NT2/D1 (cell line): ENCODE measurements around the gene ACTN2.

Experiments used
- DNase-seq: peaks from one replicate; pipeline ENCODE4 v3.0.0-alpha.2; 2011; ENCODE audit warnings: low read depth, low spot score
- H3K27me3 ChIP-seq: 2 replicates; pipeline ENCODE4 v1.6.0; 2011; ENCODE audit warnings: mild to moderate bottlenecking; ENCODE audit not compliant: insufficient read length, insufficient read depth
- H3K36me3 ChIP-seq: 2 replicates; pipeline ENCODE4 v1.6.1; 2011; ENCODE audit warnings: mild to moderate bottlenecking, low read length, mixed read lengths; ENCODE audit not compliant: insufficient read depth, insufficient read length
- H3K4me1 ChIP-seq: 2 replicates; pipeline ENCODE4 v1.5.1; 2011; ENCODE audit not compliant: insufficient read depth, insufficient read length
- H3K4me3 ChIP-seq: 2 replicates; pipeline ENCODE4 v1.5.1; 2011; ENCODE audit warnings: low read depth; ENCODE audit not compliant: insufficient read length
- H3K9ac ChIP-seq: 2 replicates; pipeline ENCODE4 v1.6.0; 2011; ENCODE audit warnings: low read depth; ENCODE audit not compliant: insufficient read length
- H3K9me3 ChIP-seq: 2 replicates; pipeline ENCODE4 v1.5.1; 2011; ENCODE audit warnings: mild to moderate bottlenecking, low read length; ENCODE audit not compliant: insufficient read depth
- SUZ12 ChIP-seq: IDR thresholded peaks from 2 replicates; pipeline ENCODE4 v1.6.1; 2011; ENCODE audit not compliant: insufficient read length, insufficient read depth; ENCODE audit errors: extremely low read depth
- YY1 ChIP-seq: IDR thresholded peaks from 2 replicates; pipeline ENCODE4 v1.6.1; 2011; ENCODE audit not compliant: insufficient read length, insufficient read depth
- ZNF274 ChIP-seq: IDR thresholded peaks from 2 replicates; pipeline ENCODE4 v1.6.1; 2011; ENCODE audit warnings: mild to moderate bottlenecking, low read depth, low read length

Gene ACTN2

GRCh38 chr1:236692128-236692527 lies 5.8 kb downstream of the ACTN2 start:
- no peaks in the 10 kb centered on the region for H3K9me3 ChIP-seq
- no peak overlapping the region for H3K4me3 ChIP-seq
- H3K27me3 ChIP-seq = peaks cover 6% of the 10 kb centered on the region
- no peak overlapping the region for H3K9ac ChIP-seq
- no peaks in the 10 kb centered on the region for H3K4me1 ChIP-seq
- no peak for TF ChIP-seq YY1
- TF ChIP-seq ZNF274 = no peak
- no peak for TF ChIP-seq SUZ12
- H3K36me3 ChIP-seq = no peaks in the 10 kb centered on the region
- no peak for DNase-seq

GRCh38 chr1:236692742-236693141 lies 6.4 kb downstream of the ACTN2 start:
- Histone ChIP-seq H3K4me3 (no peak overlapping the region), H3K36me3 (no peaks in the 10 kb centered on the region), H3K9me3 (no peaks in the 10 kb centered on the region), H3K9ac (no peak overlapping the region), H3K27me3 (no peaks in the 10 kb centered on the region), H3K4me1 (no peaks in the 10 kb centered on the region)
- DNase-seq = no peak
- TF ChIP-seq SUZ12 (no peak), YY1 (no peak), ZNF274 (no peak)

- no peak overlapping the region for H3K9ac ChIP-seq
- TF ChIP-seq SUZ12 = no peak
- no peak for TF ChIP-seq ZNF274
- no peak for TF ChIP-seq YY1
- no peaks in the 10 kb centered on the region for H3K9me3 ChIP-seq
- DNase-seq = no peak
- no peaks in the 10 kb centered on the region for H3K4me1 ChIP-seq
- H3K4me3 ChIP-seq = no peak overlapping the region
- H3K27me3 ChIP-seq = no peaks in the 10 kb centered on the region
- no peaks in the 10 kb centered on the region for H3K36me3 ChIP-seq
Measured at GRCh38 chr1:236699366-236699765, 13.1 kb downstream of the ACTN2 start.

GRCh38 chr1:236700903-236701302 lies 14.6 kb downstream of the ACTN2 start:
- Histone ChIP-seq H3K36me3 (no peaks in the 10 kb centered on the region), H3K4me3 (no peak overlapping the region), H3K27me3 (no peaks in the 10 kb centered on the region), H3K9ac (no peak overlapping the region), H3K9me3 (no peaks in the 10 kb centered on the region), H3K4me1 (no peaks in the 10 kb centered on the region)
- TF ChIP-seq SUZ12 = no peak
- TF ChIP-seq YY1 = no peak
- TF ChIP-seq ZNF274 = no peak
- DNase-seq = no peak

GRCh38 chr1:236701782-236702181 lies 15.5 kb downstream of the ACTN2 start:
- H3K27me3 ChIP-seq = no peaks in the 10 kb centered on the region
- no peaks in the 10 kb centered on the region for H3K9me3 ChIP-seq
- no peak for DNase-seq
- H3K4me1 ChIP-seq = no peaks in the 10 kb centered on the region
- TF ChIP-seq YY1 = no peak
- no peak for TF ChIP-seq ZNF274
- no peak for TF ChIP-seq SUZ12
- H3K36me3 ChIP-seq = no peaks in the 10 kb centered on the region
- no peak overlapping the region for H3K9ac ChIP-seq
- no peak overlapping the region for H3K4me3 ChIP-seq

GRCh38 chr1:236702791-236703394 lies 16.6 kb downstream of the ACTN2 start:
- no peak overlapping the region for H3K4me3 ChIP-seq
- no peaks in the 10 kb centered on the region for H3K9me3 ChIP-seq
- DNase-seq = no peak
- H3K4me1 ChIP-seq = no peaks in the 10 kb centered on the region
- H3K27me3 ChIP-seq = no peaks in the 10 kb centered on the region
- no peak for TF ChIP-seq SUZ12
- TF ChIP-seq YY1 = no peak
- no peak for TF ChIP-seq ZNF274
- H3K9ac ChIP-seq = no peak overlapping the region
- H3K36me3 ChIP-seq = no peaks in the 10 kb centered on the region

GRCh38 chr1:236705771-236706170 lies 19.5 kb downstream of the ACTN2 start:
- no peak for DNase-seq
- Histone ChIP-seq H3K4me3 (no peak overlapping the region), H3K36me3 (no peaks in the 10 kb centered on the region), H3K4me1 (no peaks in the 10 kb centered on the region), H3K9ac (no peak overlapping the region), H3K27me3 (no peaks in the 10 kb centered on the region), H3K9me3 (no peaks in the 10 kb centered on the region)
- TF ChIP-seq SUZ12 (no peak), YY1 (no peak), ZNF274 (no peak)
